ENCODE measurements around the gene ASTN2.

DNA sequence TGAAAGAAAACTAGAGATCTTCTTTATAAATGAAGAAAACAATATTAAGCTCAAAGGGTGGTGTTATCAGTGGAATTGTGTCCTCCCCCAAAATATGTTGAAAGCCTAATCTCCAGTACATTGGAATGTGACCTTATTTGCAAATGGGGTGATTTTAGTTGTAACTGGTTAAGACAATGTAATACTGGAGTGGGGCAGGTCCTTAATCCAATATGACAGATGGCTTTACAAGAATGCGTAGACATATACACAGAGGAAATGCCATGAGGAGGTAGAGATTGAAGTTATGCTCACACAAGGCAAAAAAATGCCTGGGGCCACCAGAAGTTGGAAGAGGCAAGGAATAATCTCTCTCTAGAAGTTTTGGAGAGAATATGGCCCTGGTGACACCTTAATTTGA, 741.5 kb downstream of the ASTN2 start:
- TF ChIP-seq GATA2 (IDR thresholded peaks at IDR 0.05; ENCODE audit: low read depth, low read length) (no peak), GATA3 (IDR thresholded peaks at IDR 0.05; ENCODE audit: low read depth, low read length) (no peak)

Measured in SH-SY5Y (cell line).